Measurements from ENCODE around the gene COPG2.
"Not testable (repeated sequence)": the region's sequence is repeated elsewhere in the genome, so short reads cannot be mapped to it uniquely, and the experiment has no call there.

Gene COPG2

GRCh38 chr7:130521258-130521951 lies 147.1 kb downstream of the COPG2 start:
- no peaks in the 10 kb centered on the region for H3K27me3 Mint-ChIP-seq (ENCODE audit: low read depth, poor library complexity)
- H3K4me3 Mint-ChIP-seq: no peak overlapping the region
- no peak overlapping the region for H3K27ac Mint-ChIP-seq
- DNase-seq: no peak
- H3K36me3 Mint-ChIP-seq (ENCODE audit: low read depth): no peaks in the 10 kb centered on the region
- H3K9me3 Mint-ChIP-seq: no peaks in the 10 kb centered on the region
- TF ChIP-seq, protein P1, sequence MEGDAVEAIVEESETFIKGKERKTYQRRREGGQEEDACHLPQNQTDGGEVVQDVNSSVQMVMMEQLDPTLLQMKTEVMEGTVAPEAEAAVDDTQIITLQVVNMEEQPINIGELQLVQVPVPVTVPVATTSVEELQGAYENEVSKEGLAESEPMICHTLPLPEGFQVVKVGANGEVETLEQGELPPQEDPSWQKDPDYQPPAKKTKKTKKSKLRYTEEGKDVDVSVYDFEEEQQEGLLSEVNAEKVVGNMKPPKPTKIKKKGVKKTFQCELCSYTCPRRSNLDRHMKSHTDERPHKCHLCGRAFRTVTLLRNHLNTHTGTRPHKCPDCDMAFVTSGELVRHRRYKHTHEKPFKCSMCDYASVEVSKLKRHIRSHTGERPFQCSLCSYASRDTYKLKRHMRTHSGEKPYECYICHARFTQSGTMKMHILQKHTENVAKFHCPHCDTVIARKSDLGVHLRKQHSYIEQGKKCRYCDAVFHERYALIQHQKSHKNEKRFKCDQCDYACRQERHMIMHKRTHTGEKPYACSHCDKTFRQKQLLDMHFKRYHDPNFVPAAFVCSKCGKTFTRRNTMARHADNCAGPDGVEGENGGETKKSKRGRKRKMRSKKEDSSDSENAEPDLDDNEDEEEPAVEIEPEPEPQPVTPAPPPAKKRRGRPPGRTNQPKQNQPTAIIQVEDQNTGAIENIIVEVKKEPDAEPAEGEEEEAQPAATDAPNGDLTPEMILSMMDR (IDR thresholded peaks at IDR 0.05): no peak
- no peaks in the 10 kb centered on the region for H3K4me1 Mint-ChIP-seq

GRCh38 chr7:130515315-130516040 lies 153.1 kb downstream of the COPG2 start:
- Mint-ChIP-seq H3K27me3 (ENCODE audit: low read depth, poor library complexity) (no peaks in the 10 kb centered on the region), H3K4me3 (no peak overlapping the region), H3K27ac (no peak overlapping the region), H3K9me3 (no peaks in the 10 kb centered on the region), H3K4me1 (no peaks in the 10 kb centered on the region), H3K36me3 (ENCODE audit: low read depth) (no peaks in the 10 kb centered on the region)
- TF ChIP-seq, protein P1 (IDR thresholded peaks at IDR 0.05): no peak
- no peak for DNase-seq

GRCh38 chr7:130513447-130513846 lies 155.1 kb downstream of the COPG2 start:
- no peak for DNase-seq
- TF ChIP-seq, protein P1 (IDR thresholded peaks at IDR 0.05): no peak
- Mint-ChIP-seq H3K27ac (no peak overlapping the region), H3K4me3 (no peak overlapping the region), H3K36me3 (ENCODE audit: low read depth) (no peaks in the 10 kb centered on the region), H3K4me1 (no peaks in the 10 kb centered on the region), H3K27me3 (ENCODE audit: low read depth, poor library complexity) (no peaks in the 10 kb centered on the region), H3K9me3 (no peaks in the 10 kb centered on the region)

GRCh38 chr7:130512038-130512437 lies 156.5 kb downstream of the COPG2 start:
- DNase-seq; H3K36me3 Mint-ChIP-seq (ENCODE audit: low read depth); H3K27ac Mint-ChIP-seq: not testable (repeated sequence)

DNA sequence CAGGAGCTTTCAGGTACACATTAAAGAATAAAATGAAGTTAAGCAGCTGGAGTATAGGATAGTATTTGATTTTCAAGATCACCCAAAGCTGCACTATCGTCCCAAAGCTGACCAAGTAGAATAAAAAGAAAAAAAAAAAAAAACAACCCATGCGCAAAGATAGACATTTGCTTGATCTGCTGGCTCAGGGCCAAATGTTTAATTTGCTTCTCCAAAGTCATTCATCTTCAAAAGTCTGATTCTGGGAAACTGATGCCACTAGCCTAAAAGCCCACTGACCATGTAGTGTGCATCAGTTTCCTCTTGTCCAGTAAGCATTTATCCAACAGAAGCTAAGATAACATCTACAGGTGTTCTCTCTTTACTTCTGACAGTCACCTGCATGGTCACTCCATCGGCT lies 162.2 kb downstream of the COPG2 start:
- no peak overlapping the region for H3K4me3 Mint-ChIP-seq
- H3K9me3 Mint-ChIP-seq: no peaks in the 10 kb centered on the region
- TF ChIP-seq, protein P1 (IDR thresholded peaks at IDR 0.05): no peak
- peaks cover 24% of the 10 kb centered on the region for H3K4me1 Mint-ChIP-seq
- no peak overlapping the region for H3K27ac Mint-ChIP-seq
- DNase-seq: no peak
- no peaks in the 10 kb centered on the region for H3K27me3 Mint-ChIP-seq (ENCODE audit: low read depth, poor library complexity)
- H3K36me3 Mint-ChIP-seq (ENCODE audit: low read depth): peaks cover 36% of the 10 kb centered on the region

More at GRCh38 chr7:130512038-130512437, 156.5 kb downstream of the COPG2 start:
- not testable (repeated sequence) for H3K27me3 Mint-ChIP-seq (ENCODE audit: low read depth, poor library complexity); H3K9me3 Mint-ChIP-seq; H3K4me1 Mint-ChIP-seq; H3K4me3 Mint-ChIP-seq

GRCh38 chr7:130505753-130506152 lies 162.8 kb downstream of the COPG2 start:
- H3K36me3 Mint-ChIP-seq (ENCODE audit: low read depth): peaks cover 42% of the 10 kb centered on the region
- no peak for DNase-seq
- H3K4me1 Mint-ChIP-seq: peaks cover 27% of the 10 kb centered on the region
- H3K27ac Mint-ChIP-seq: no peak overlapping the region
- no peak overlapping the region for H3K4me3 Mint-ChIP-seq
- TF ChIP-seq, protein P1 (IDR thresholded peaks at IDR 0.05): no peak
- H3K27me3 Mint-ChIP-seq (ENCODE audit: low read depth, poor library complexity): no peaks in the 10 kb centered on the region
- H3K9me3 Mint-ChIP-seq: no peaks in the 10 kb centered on the region

Measured in nephron progenitor cell (in vitro differentiated cells).